ENCODE measurements around the gene KIF13A.
A peak's percentile ranks its signal among the peaks of the same experiment; 100 is the strongest.
"Not testable (repeated sequence)": the region's sequence is repeated elsewhere in the genome, so short reads cannot be mapped to it uniquely, and the experiment has no call there.

KIF13A gene

GRCh38 chr6:17987447-17987696, at the start of gene KIF13A:
Gene KIF13A, minus strand, starts transcription at chr6:17987635. Its CDS starts 172 bp downstream, at chr6:17987463.
- no peak for DNase-seq

GRCh38 chr6:18036781-18037180, 49.3 kb upstream of the KIF13A start:
- DNase-seq: no peak

- no peak for DNase-seq
Observed at GRCh38 chr6:18035330-18035854, 48.0 kb upstream of the KIF13A start.

GRCh38 chr6:18034798-18035202, 47.4 kb upstream of the KIF13A start:
- no peak for DNase-seq

- no peak for DNase-seq
Observed at GRCh38 chr6:18031680-18032256, 44.3 kb upstream of the KIF13A start.

GRCh38 chr6:18031189-18031588, 43.8 kb upstream of the KIF13A start:
- DNase-seq: no peak

GRCh38 chr6:18028332-18028731, 40.9 kb upstream of the KIF13A start:
- no peak for DNase-seq

GRCh38 chr6:18025596-18025995, 38.2 kb upstream of the KIF13A start:
- no peak for DNase-seq

- DNase-seq: no peak
Observed at GRCh38 chr6:18024876-18025275, 37.4 kb upstream of the KIF13A start.

- DNase-seq: no peak
Observed at GRCh38 chr6:18023891-18024290, 36.5 kb upstream of the KIF13A start.

GRCh38 chr6:18022398-18023231, 35.2 kb upstream of the KIF13A start:
- DNase-seq: peak; percentile 34

GRCh38 chr6:18021166-18021850, 33.9 kb upstream of the KIF13A start:
- no peak for DNase-seq

- not testable (repeated sequence) for DNase-seq
Observed at GRCh38 chr6:18020545-18020944, 33.1 kb upstream of the KIF13A start.

- no peak for DNase-seq
Observed at GRCh38 chr6:18019539-18020534, 32.4 kb upstream of the KIF13A start.

- not testable (repeated sequence) for DNase-seq
Observed at GRCh38 chr6:18019133-18019532, 31.7 kb upstream of the KIF13A start.

- no peak for DNase-seq
Observed at GRCh38 chr6:18016698-18017097, 29.3 kb upstream of the KIF13A start.

- DNase-seq: no peak
Observed at GRCh38 chr6:18016133-18016532, 28.7 kb upstream of the KIF13A start.

GRCh38 chr6:18011287-18011686, 23.9 kb upstream of the KIF13A start:
- no peak for DNase-seq

- DNase-seq: not testable (repeated sequence)
Observed at GRCh38 chr6:18010540-18010939, 23.1 kb upstream of the KIF13A start.

GRCh38 chr6:18004256-18004985, 17.0 kb upstream of the KIF13A start:
- no peak for DNase-seq

GRCh38 chr6:17999425-17999824, 12.0 kb upstream of the KIF13A start:
- DNase-seq: no peak

GRCh38 chr6:17998442-17998841, 11.0 kb upstream of the KIF13A start:
- no peak for DNase-seq

Measured in T1000 (cell line).